ENCODE measurements around the gene LRRC4.

Gene LRRC4

GRCh38 chr7:127986581-127987521 is 44.4 kb downstream of the LRRC4 start:
- TF ChIP-seq FOXM1 (IDR thresholded peaks at IDR 0.05; ENCODE audit: borderline replicate concordance) (no peak), ELF4 (IDR thresholded peaks at IDR 0.05) (no peak)
- DNase-seq (ENCODE audit: extremely low spot score) = no peak
- CTCF ChIA-PET = no interaction called here
- POLR2A ChIA-PET = no interaction called here

GRCh38 chr7:127983804-127984332 is 47.4 kb downstream of the LRRC4 start:
- ChIA-PET CTCF (no interaction called here), POLR2A (no interaction called here)
- no peak for DNase-seq (ENCODE audit: extremely low spot score)
- TF ChIP-seq HDGF (IDR thresholded peaks at IDR 0.05; ENCODE audit: borderline replicate concordance) (no peak), NFRKB (IDR thresholded peaks at IDR 0.05) (no peak), FOXK2 (IDR thresholded peaks at IDR 0.05) (no peak), TARDBP (IDR thresholded peaks at IDR 0.05) (no peak), BHLHE40 (IDR thresholded peaks at IDR 0.05; ENCODE audit: borderline replicate concordance) (no peak), ZNF384 (IDR thresholded peaks at IDR 0.05) (no peak), L3MBTL2 (conservative IDR thresholded peaks at IDR 0.05) (no peak), ARNT (IDR thresholded peaks at IDR 0.05) (no peak), PKNOX1 (IDR thresholded peaks at IDR 0.05) (no peak), CTBP1 (IDR thresholded peaks at IDR 0.05; ENCODE audit: borderline replicate concordance) (no peak), ELF4 (IDR thresholded peaks at IDR 0.05) (no peak), LEF1 (IDR thresholded peaks at IDR 0.05; ENCODE audit: borderline replicate concordance) (no peak), FOXM1 (IDR thresholded peaks at IDR 0.05; ENCODE audit: borderline replicate concordance) (no peak), SP1 (IDR thresholded peaks at IDR 0.05) (no peak), SUZ12 (IDR thresholded peaks at IDR 0.05) (no peak)

- CTCF ChIA-PET = no interaction called here
- POLR2A ChIA-PET = no interaction called here
- no peak for DNase-seq (ENCODE audit: extremely low spot score)
- TF ChIP-seq LEF1 (IDR thresholded peaks at IDR 0.05; ENCODE audit: borderline replicate concordance) (no peak), ELF4 (IDR thresholded peaks at IDR 0.05) (no peak), L3MBTL2 (conservative IDR thresholded peaks at IDR 0.05) (no peak), FOXK2 (IDR thresholded peaks at IDR 0.05) (no peak), ARNT (IDR thresholded peaks at IDR 0.05) (no peak), SUZ12 (IDR thresholded peaks at IDR 0.05) (no peak)
Observed at GRCh38 chr7:127981965-127982364, 49.3 kb downstream of the LRRC4 start.

- POLR2A ChIA-PET = no interaction called here
- TF ChIP-seq TARDBP (IDR thresholded peaks at IDR 0.05) = no peak
Observed at GRCh38 chr7:127980901-127981300, 50.3 kb downstream of the LRRC4 start.

GRCh38 chr7:127979728-127980126 is 51.5 kb downstream of the LRRC4 start:
- TF ChIP-seq LEF1 (IDR thresholded peaks at IDR 0.05; ENCODE audit: borderline replicate concordance) (no peak), SP1 (IDR thresholded peaks at IDR 0.05) (no peak), FOXM1 (IDR thresholded peaks at IDR 0.05; ENCODE audit: borderline replicate concordance) (no peak), HDGF (IDR thresholded peaks at IDR 0.05; ENCODE audit: borderline replicate concordance) (no peak), SUZ12 (IDR thresholded peaks at IDR 0.05) (no peak), PKNOX1 (IDR thresholded peaks at IDR 0.05) (no peak), FOXA1 (IDR thresholded peaks at IDR 0.05) (no peak), ZNF384 (IDR thresholded peaks at IDR 0.05) (no peak), TARDBP (IDR thresholded peaks at IDR 0.05) (no peak), L3MBTL2 (conservative IDR thresholded peaks at IDR 0.05) (no peak), BHLHE40 (IDR thresholded peaks at IDR 0.05; ENCODE audit: borderline replicate concordance) (no peak), ELF4 (IDR thresholded peaks at IDR 0.05) (no peak), FOXK2 (IDR thresholded peaks at IDR 0.05) (no peak), ARNT (IDR thresholded peaks at IDR 0.05) (no peak), NFRKB (IDR thresholded peaks at IDR 0.05) (no peak), CTBP1 (IDR thresholded peaks at IDR 0.05; ENCODE audit: borderline replicate concordance) (no peak)
- ChIA-PET CTCF (no interaction called here), POLR2A (no interaction called here)
- no peak for DNase-seq (ENCODE audit: extremely low spot score)

More at GRCh38 chr7:127980901-127981300, 50.3 kb downstream of the LRRC4 start:
- no peak for DNase-seq (ENCODE audit: extremely low spot score)
- CTCF ChIA-PET = no interaction called here

- POLR2A ChIA-PET = no interaction called here
- DNase-seq (ENCODE audit: extremely low spot score) = no peak
- CTCF ChIA-PET = no interaction called here
Observed at GRCh38 chr7:127979113-127979727, 52.0 kb downstream of the LRRC4 start.

More at GRCh38 chr7:127979113-127979727, 52.0 kb downstream of the LRRC4 start:
- TF ChIP-seq PKNOX1 (IDR thresholded peaks at IDR 0.05) (no peak), TARDBP (IDR thresholded peaks at IDR 0.05) (no peak), SUZ12 (IDR thresholded peaks at IDR 0.05) (no peak), ZNF384 (IDR thresholded peaks at IDR 0.05) (no peak), ARNT (IDR thresholded peaks at IDR 0.05) (no peak)
